Trophoblast cell (in vitro differentiated cells and primary cell): ENCODE data around the gene CNNM2.

ENCODE experiments used
- DNase-seq, 2 donors: peaks; one replicate each; pipeline ENCODE4 v3.0.0-alpha.2; 2016
- H2AFZ ChIP-seq: 2 replicates; pipeline ENCODE4 v1.6.1; 2013; ENCODE audit warnings: low read length, moderate library complexity, mild to moderate bottlenecking; ENCODE audit not compliant: insufficient read depth, poor library complexity
- H2AK5ac ChIP-seq: 2 replicates; pipeline ENCODE4 v1.6.1; 2013; ENCODE audit warnings: mild to moderate bottlenecking, low read length
- H2BK120ac ChIP-seq: 2 replicates; pipeline ENCODE4 v1.6.1; 2013; ENCODE audit warnings: low read length, mild to moderate bottlenecking, moderate library complexity; ENCODE audit not compliant: insufficient read depth, poor library complexity
- H2BK12ac ChIP-seq: 2 replicates; pipeline ENCODE4 v1.6.1; 2013; ENCODE audit warnings: mild to moderate bottlenecking, low read length, moderate library complexity
- H2BK5ac ChIP-seq: 2 replicates; pipeline ENCODE4 v1.6.1; 2013; ENCODE audit warnings: low read length, low read depth, moderate library complexity, mild to moderate bottlenecking; ENCODE audit not compliant: poor library complexity
- H3K14ac ChIP-seq: 2 replicates; pipeline ENCODE4 v1.6.1; 2013; ENCODE audit warnings: mild to moderate bottlenecking, low read length
- H3K18ac ChIP-seq: 2 replicates; pipeline ENCODE4 v1.6.1; 2013; ENCODE audit warnings: mild to moderate bottlenecking, low read length
- H3K23ac ChIP-seq: 2 replicates; pipeline ENCODE4 v1.6.1; 2013; ENCODE audit warnings: low read length
- H3K27ac ChIP-seq: 2 replicates; pipeline ENCODE4 v1.5.1; 2013; ENCODE audit warnings: low read depth, mild to moderate bottlenecking, inconsistent platforms, low read length, moderate library complexity
- H3K27me3 ChIP-seq: 2 replicates; pipeline ENCODE4 v1.6.1; 2013; ENCODE audit warnings: inconsistent platforms, mild to moderate bottlenecking, low read length, moderate library complexity; ENCODE audit not compliant: insufficient read depth
- H3K36me3 ChIP-seq, 2 experiments: 1 replicate in 1 of 2; 2 replicates in 1 of 2; pipeline ENCODE4 v1.6.1; 2013; ENCODE audit warnings: low read length in 2 of 2, mild to moderate bottlenecking in 2 of 2, moderate library complexity in 1 of 2; ENCODE audit not compliant: insufficient read depth in 2 of 2, control insufficient read depth in 1 of 2
- H3K4ac ChIP-seq: 2 replicates; pipeline ENCODE4 v1.6.1; 2013; ENCODE audit warnings: low read depth, mild to moderate bottlenecking, low read length, moderate library complexity
- H3K4me1 ChIP-seq, 2 experiments: 1 replicate in 1 of 2; 2 replicates in 1 of 2; pipeline ENCODE4 v1.6.1; 2013; ENCODE audit warnings: low read length in 2 of 2, mild to moderate bottlenecking in 2 of 2, moderate library complexity in 1 of 2; ENCODE audit not compliant: insufficient read depth in 2 of 2, control insufficient read depth in 1 of 2
- H3K4me2 ChIP-seq: 2 replicates; pipeline ENCODE4 v1.6.1; 2013; ENCODE audit warnings: inconsistent platforms, mild to moderate bottlenecking, low read length, moderate library complexity
- H3K4me3 ChIP-seq: 2 replicates; pipeline ENCODE4 v1.5.1; 2013; ENCODE audit warnings: mild to moderate bottlenecking, low read depth, low read length, inconsistent platforms
- H3K79me1 ChIP-seq: one replicate; pipeline ENCODE4 v1.6.1; 2013; ENCODE audit warnings: low read length
- H3K79me2 ChIP-seq: 2 replicates; pipeline ENCODE4 v1.6.1; 2013; ENCODE audit warnings: low read length, mild to moderate bottlenecking; ENCODE audit not compliant: control insufficient read depth, insufficient read depth, poor library complexity
- H3K9ac ChIP-seq: 2 replicates; pipeline ENCODE4 v1.6.1; 2013; ENCODE audit warnings: mild to moderate bottlenecking, low read length
- H3K9me3 ChIP-seq: 2 replicates; pipeline ENCODE4 v1.6.1; 2013; ENCODE audit warnings: low read depth, mild to moderate bottlenecking, control low read depth, inconsistent platforms, low read length; ENCODE audit not compliant: insufficient read depth
- H4K12ac ChIP-seq: 2 replicates; pipeline ENCODE4 v1.6.1; 2013; ENCODE audit warnings: low read depth, mild to moderate bottlenecking, low read length, moderate library complexity
- H4K8ac ChIP-seq: 2 replicates; pipeline ENCODE4 v1.6.1; 2013; ENCODE audit warnings: low read depth, mild to moderate bottlenecking, low read length, moderate library complexity
- H4K91ac ChIP-seq: one replicate; pipeline ENCODE4 v1.6.1; 2013; ENCODE audit warnings: low read depth, mild to moderate bottlenecking, low read length, moderate library complexity
- WGBS: extraction: QIAGEN DNeasy Blood & Tissue Kit; methylation state at CpG from one replicate; pipeline ENCODE4 v1.1.7; 2013; ENCODE audit warnings: missing lambda C conversion rate; ENCODE audit not compliant: insufficient read length, insufficient coverage; ENCODE audit errors: extremely low coverage; 5-methylcytosine and 5-hydroxymethylcytosine counted together

Gene CNNM2

GRCh38 chr10:103054621-103055020 is 136.5 kb downstream of the CNNM2 start:
- no peak overlapping the region for H3K4ac ChIP-seq

GRCh38 chr10:103055105-103055504 is 137.0 kb downstream of the CNNM2 start:
- H3K27ac ChIP-seq = no peak overlapping the region
- H2BK5ac ChIP-seq = no peak overlapping the region
- no peak overlapping the region for H3K9ac ChIP-seq
- no peak overlapping the region for H3K14ac ChIP-seq
- no peak overlapping the region for H4K12ac ChIP-seq
- H3K4me3 ChIP-seq = no peak overlapping the region
- DNase-seq = no peak
- H4K91ac ChIP-seq = no peak overlapping the region
- H3K27me3 ChIP-seq = no peaks in the 10 kb centered on the region
- H3K4me2 ChIP-seq = no peak overlapping the region
- H4K8ac ChIP-seq = no peak overlapping the region
- H3K36me3 ChIP-seq = no peaks in the 10 kb centered on the region
- WGBS = no CpG with 5 or more reads among the region's 4 CpGs
- H2BK12ac ChIP-seq = no peak overlapping the region
- H3K79me2 ChIP-seq = no peaks in the 10 kb centered on the region
- no peak overlapping the region for H3K23ac ChIP-seq
- H3K4ac ChIP-seq = no peak overlapping the region
- no peak overlapping the region for H2BK120ac ChIP-seq
- peaks cover 1% of the 10 kb centered on the region for H3K9me3 ChIP-seq
- no peak overlapping the region for H3K18ac ChIP-seq
- H2AK5ac ChIP-seq = no peak overlapping the region
- no peaks in the 10 kb centered on the region for H3K79me1 ChIP-seq
- peaks cover 0 to 2% of the 10 kb centered on the region in 2 experiments for H3K4me1 ChIP-seq
- no peak overlapping the region for H2AFZ ChIP-seq

More at GRCh38 chr10:103054621-103055020, 136.5 kb downstream of the CNNM2 start:
- no CpG with 5 or more reads among the region's 3 CpGs for WGBS
- no peak overlapping the region for H3K4me3 ChIP-seq
- H3K18ac ChIP-seq = no peak overlapping the region
- H3K9ac ChIP-seq = no peak overlapping the region
- H3K79me2 ChIP-seq = no peaks in the 10 kb centered on the region
- DNase-seq = no peak
- peak overlapping the region; percentile 1 for H3K23ac ChIP-seq
- no peak overlapping the region for H2AFZ ChIP-seq
- H4K12ac ChIP-seq = no peak overlapping the region
- H2BK5ac ChIP-seq = no peak overlapping the region
- no peaks in the 10 kb centered on the region for H3K27me3 ChIP-seq
- H3K4me2 ChIP-seq = no peak overlapping the region
- H3K79me1 ChIP-seq = no peaks in the 10 kb centered on the region
- no peaks in the 10 kb centered on the region for H3K36me3 ChIP-seq
- H4K91ac ChIP-seq = no peak overlapping the region
- H4K8ac ChIP-seq = no peak overlapping the region
- H3K14ac ChIP-seq = no peak overlapping the region
- H3K9me3 ChIP-seq = peaks cover 1% of the 10 kb centered on the region
- no peak overlapping the region for H2BK120ac ChIP-seq
- no peak overlapping the region for H3K27ac ChIP-seq
- peaks cover 0 to 2% of the 10 kb centered on the region in 2 experiments for H3K4me1 ChIP-seq
- H2BK12ac ChIP-seq = no peak overlapping the region
- H2AK5ac ChIP-seq = no peak overlapping the region

GRCh38 chr10:103058034-103058433 is 139.9 kb downstream of the CNNM2 start:
- no peaks in the 10 kb centered on the region for H3K36me3 ChIP-seq
- no peak overlapping the region for H3K27ac ChIP-seq
- WGBS = no CpG with 5 or more reads among the region's 3 CpGs
- DNase-seq = no peak
- no peak overlapping the region for H3K18ac ChIP-seq
- no peak overlapping the region for H4K91ac ChIP-seq
- no peak overlapping the region for H3K23ac ChIP-seq
- no peak overlapping the region for H3K4ac ChIP-seq
- no peak overlapping the region for H2AK5ac ChIP-seq
- no peak overlapping the region for H2AFZ ChIP-seq
- H3K9me3 ChIP-seq = peaks cover 1% of the 10 kb centered on the region
- H3K4me1 ChIP-seq = peaks cover 0 to 2% of the 10 kb centered on the region in 2 experiments
- H3K9ac ChIP-seq = no peak overlapping the region
- no peak overlapping the region for H4K12ac ChIP-seq
- H3K4me3 ChIP-seq = no peak overlapping the region
- H3K4me2 ChIP-seq = no peak overlapping the region
- H3K27me3 ChIP-seq = no peaks in the 10 kb centered on the region
- H2BK120ac ChIP-seq = no peak overlapping the region
- no peaks in the 10 kb centered on the region for H3K79me2 ChIP-seq
- H3K79me1 ChIP-seq = no peaks in the 10 kb centered on the region
- H4K8ac ChIP-seq = no peak overlapping the region
- no peak overlapping the region for H2BK12ac ChIP-seq
- no peak overlapping the region for H2BK5ac ChIP-seq
- H3K14ac ChIP-seq = no peak overlapping the region

GRCh38 chr10:103060575-103060974 is 142.5 kb downstream of the CNNM2 start:
- Histone ChIP-seq H3K9me3 (peaks cover 1% of the 10 kb centered on the region), H2BK5ac (no peak overlapping the region), H4K12ac (no peak overlapping the region), H3K4me2 (no peak overlapping the region), H4K91ac (no peak overlapping the region), H4K8ac (no peak overlapping the region), H2AFZ (no peak overlapping the region), H2BK120ac (no peak overlapping the region), H3K27me3 (no peaks in the 10 kb centered on the region), H3K18ac (no peak overlapping the region), H3K4me1 (no peaks in the 10 kb centered on the region), H3K14ac (no peak overlapping the region), H2BK12ac (no peak overlapping the region), H3K23ac (no peak overlapping the region), H3K79me2 (no peaks in the 10 kb centered on the region), H2AK5ac (no peak overlapping the region), H3K4ac (no peak overlapping the region), H3K27ac (no peak overlapping the region), H3K9ac (no peak overlapping the region), H3K36me3 (no peaks in the 10 kb centered on the region), H3K79me1 (no peaks in the 10 kb centered on the region), H3K4me3 (no peak overlapping the region)
- WGBS = no CpG with 5 or more reads among the region's 2 CpGs
- DNase-seq = no peak
